CD4-positive, alpha-beta T cell treated with Interleukin-17A for 4 hours (primary cell): ENCODE data around the gene CDH3.

Experiments
- DNase-seq: peaks from one replicate; pipeline ENCODE4 v3.0.0-alpha.2; 2020; ENCODE audit warnings: mixed read lengths

Gene CDH3

DNA sequence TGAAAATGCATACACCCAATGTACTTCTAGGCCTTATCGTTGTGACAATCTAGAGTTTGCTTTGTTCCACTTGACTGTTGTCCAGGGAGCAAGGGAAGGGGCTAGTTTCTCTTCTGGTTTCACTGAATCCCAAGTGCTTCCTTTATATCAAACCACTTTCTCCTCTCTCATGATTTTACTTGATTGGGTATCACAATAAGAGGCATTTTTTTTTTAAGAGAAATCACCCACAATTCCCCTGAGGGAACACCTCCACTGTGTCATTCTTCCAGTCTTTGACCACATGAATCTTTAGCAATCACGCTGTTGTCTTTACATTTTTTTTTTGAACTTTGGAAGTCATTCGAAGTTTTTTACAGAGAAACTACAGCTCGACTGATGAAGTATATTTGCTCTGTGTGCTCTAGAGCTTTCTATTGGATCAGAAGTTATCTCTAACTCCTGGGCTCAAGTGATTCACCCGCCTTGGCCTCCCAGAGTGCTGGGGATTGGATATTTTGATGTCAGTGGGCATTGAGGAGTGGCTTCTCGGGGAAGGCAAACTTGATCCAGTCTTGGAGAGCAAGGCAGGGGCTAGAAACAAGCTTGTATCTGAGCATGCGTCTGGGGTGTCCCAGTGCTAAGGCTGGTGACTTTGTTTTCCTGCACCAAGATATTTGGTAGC, 95.0 kb downstream of the CDH3 start:
- no peak for DNase-seq

DNA sequence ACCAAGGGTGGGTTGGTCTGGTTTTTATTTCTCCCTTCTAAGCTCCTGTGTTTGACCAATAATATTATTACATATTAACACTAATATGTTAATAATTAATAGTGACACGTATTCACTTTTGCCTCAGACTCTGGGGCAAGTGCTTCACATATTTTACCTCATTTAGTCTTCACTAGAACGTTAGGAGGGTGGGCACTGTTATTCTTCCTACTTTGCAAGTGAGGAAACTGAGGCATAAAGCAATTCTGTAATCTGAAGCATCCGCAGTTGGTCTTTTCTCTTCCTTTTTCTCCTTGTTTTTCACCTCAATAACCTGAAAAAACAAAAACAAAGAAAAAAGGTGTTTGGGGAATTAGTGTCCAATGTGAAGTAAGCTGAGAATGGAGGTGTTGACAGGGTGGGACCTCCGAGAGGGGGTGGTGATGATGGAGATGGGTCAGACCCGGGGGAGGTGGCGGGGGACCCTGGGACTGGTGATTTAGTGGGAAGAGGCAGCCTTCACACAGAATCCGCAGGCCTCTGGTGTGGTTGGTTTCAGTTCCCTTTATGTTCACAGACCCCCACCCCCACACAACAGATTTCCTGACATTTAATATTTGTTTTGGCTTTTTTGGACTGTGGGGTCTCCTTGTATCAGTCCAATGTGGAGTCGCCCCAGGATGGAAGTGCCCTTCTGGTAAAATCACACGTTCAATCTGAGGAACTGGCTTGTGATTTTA, 95.7 kb downstream of the CDH3 start:
- no peak for DNase-seq

DNA sequence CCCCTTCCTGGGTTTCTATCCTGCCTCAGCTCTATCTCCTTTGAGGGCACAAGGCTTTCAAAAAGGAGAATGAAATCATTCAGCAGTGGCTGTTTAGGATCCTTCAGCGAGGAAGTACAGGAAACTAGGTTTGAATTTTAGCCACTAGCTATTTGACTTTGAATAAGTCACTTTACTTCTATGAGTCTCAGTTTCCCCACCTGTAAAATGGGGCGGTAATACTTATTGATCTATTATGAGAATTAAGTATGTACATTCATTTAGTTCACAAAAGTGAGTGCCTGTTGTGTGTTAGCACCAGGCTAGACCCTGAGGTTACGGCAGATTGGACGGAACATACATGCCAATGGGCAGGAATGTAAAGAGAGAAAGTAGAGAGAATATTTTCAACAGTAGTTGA, 98.6 kb downstream of the CDH3 start:
- DNase-seq, result no peak

DNA sequence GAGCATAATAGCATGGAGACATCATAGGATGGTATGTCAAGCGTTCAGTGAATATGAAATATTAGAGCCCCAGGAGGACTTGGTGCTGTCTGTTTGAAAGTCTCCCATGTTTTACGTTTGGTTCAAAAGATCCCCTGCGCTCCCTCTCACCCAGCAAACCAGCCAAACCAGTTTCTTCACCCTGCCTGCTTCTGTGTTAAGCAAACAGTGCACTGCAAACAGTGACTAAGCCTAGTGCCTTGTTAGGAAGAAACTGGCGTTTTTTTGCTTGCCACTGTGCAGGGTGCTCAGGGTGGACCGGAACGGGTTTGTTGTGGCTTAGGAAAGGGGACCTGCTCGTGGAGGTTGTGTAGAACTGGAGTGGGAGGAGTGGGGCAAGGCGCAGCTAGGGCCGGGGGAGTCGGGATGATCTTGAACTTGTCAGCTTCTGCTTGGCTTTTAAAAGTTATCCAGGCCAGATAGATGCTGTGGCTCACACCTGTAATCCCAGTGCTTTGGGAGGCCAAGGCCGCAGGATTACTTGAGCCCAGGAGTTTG, 99.7 kb downstream of the CDH3 start:
- DNase-seq, result no peak

DNA sequence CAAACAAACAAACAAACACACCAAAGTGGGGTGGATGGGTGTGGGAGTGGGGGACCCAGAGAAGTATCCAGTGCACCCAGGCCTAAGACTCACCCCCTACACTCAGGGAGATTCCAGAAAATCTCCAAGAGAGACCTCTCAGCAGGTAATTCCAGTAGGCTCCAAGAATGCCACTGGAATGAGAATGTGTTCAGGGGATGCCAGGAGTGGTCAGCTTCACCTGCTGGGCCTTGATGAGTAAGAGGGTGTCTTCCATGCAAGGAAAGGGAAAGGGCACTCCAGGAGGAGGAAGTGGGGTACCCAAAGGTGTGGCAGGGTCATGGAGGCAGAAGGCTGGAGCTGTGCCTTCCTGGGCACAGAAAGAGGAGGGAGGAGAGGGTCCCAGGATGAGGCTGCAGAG, 101.8 kb downstream of the CDH3 start:
- DNase-seq, result no peak

DNA sequence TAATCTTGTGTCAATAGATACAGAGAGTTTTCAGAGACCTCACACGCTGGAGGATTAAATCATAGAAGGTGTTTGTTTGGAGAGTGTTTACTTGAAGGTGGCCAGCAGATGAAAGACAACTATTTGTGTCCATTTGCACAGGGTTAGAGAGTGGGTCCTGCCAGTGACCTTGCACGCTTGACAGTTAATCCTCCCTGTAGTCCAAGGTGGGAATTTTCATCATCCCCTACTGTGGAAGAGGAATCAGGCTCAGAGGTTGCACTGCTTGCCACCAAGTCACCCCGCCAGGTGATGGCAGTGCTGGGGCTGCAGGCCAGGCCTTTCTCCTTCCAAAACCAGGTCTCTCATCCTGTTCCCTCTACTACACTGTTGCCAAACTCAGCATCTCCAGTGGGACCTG, 104.3 kb downstream of the CDH3 start:
- no peak for DNase-seq
